ENCODE data around the gene ZNF136.

ZNF136 gene

DNA sequence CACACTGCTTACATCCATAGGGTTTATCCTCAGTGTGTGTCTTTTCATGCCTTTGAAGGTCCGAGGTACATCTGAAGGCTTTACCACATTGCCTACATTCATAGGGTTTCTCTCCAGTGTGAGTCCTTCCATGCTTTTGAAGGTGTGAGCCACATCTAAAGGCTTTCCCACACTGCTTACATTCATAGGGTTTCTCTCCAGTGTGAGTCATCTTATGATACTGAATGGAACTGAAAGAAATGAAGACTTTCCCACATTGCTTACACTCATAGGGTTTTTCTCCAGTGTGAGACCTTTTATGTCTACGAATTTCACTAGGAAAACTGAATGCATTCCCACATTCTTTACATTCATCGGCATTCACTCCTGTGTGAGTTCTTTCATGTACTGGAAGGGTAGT lies 29.8 kb upstream of the ZNF136 start:
- Histone ChIP-seq H3K4me1 (no peaks in the 10 kb centered on the region), H2AFZ (no peak overlapping the region), H3K4me3 (ENCODE audit: low read depth, low read length) (no peak overlapping the region), H3K36me3 (ENCODE audit: control insufficient read depth, insufficient read depth, low read length) (peaks cover 5% of the 10 kb centered on the region), H3K79me2 (no peaks in the 10 kb centered on the region), H3K9ac (no peak overlapping the region), H3K4me2 (ENCODE audit: low read length) (no peak overlapping the region), H3K27ac (no peak overlapping the region), H3K9me3 (ENCODE audit: control insufficient read depth, low read length) (no peaks in the 10 kb centered on the region), H3K27me3 (ENCODE audit: control insufficient read depth, insufficient read depth, low read length) (no peaks in the 10 kb centered on the region)
- TF ChIP-seq, protein P1, sequence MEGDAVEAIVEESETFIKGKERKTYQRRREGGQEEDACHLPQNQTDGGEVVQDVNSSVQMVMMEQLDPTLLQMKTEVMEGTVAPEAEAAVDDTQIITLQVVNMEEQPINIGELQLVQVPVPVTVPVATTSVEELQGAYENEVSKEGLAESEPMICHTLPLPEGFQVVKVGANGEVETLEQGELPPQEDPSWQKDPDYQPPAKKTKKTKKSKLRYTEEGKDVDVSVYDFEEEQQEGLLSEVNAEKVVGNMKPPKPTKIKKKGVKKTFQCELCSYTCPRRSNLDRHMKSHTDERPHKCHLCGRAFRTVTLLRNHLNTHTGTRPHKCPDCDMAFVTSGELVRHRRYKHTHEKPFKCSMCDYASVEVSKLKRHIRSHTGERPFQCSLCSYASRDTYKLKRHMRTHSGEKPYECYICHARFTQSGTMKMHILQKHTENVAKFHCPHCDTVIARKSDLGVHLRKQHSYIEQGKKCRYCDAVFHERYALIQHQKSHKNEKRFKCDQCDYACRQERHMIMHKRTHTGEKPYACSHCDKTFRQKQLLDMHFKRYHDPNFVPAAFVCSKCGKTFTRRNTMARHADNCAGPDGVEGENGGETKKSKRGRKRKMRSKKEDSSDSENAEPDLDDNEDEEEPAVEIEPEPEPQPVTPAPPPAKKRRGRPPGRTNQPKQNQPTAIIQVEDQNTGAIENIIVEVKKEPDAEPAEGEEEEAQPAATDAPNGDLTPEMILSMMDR (IDR thresholded peaks at IDR 0.05), result no peak

DNA sequence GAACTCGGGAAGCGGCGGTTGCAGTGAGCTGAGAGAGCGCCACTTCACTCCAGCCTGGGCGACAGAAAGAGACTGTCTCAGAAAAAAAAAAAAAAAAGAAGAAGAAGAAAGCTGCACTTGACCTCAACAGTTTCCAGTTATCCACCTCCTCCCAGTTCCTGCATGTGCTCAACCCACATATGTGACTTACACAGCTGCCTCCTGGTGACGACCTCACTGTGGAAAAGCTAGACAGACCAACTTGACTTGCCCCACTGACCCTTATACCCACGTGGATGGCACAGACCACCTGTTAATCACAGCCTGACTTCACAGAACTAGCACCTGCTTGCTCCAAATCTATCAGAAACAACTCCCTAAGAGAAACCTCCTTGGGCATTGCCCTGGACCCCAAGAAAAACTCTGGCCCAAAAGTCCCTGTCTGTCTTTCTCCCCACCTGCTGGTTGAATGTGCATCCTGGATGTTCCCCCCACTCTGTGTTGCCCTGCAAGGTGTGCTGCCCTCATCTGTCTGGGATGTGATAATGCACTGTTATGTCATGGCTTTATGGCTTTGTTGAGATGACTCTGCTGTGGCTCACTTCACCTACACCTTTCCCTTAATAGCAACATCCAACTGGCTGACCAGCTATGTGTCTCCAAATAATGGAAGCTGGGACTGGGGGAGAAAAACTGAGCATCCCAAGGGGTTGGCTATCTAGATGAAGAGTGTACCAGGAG lies 25.5 kb upstream of the ZNF136 start:
- H3K27ac ChIP-seq, result no peak overlapping the region
- TF ChIP-seq, protein P1 (IDR thresholded peaks at IDR 0.05), result peak; percentile 18
- H3K36me3 ChIP-seq (ENCODE audit: control insufficient read depth, insufficient read depth, low read length), result peaks cover 5% of the 10 kb centered on the region
- no peaks in the 10 kb centered on the region for H3K9me3 ChIP-seq (ENCODE audit: control insufficient read depth, low read length)
- H3K27me3 ChIP-seq (ENCODE audit: control insufficient read depth, insufficient read depth, low read length), result no peaks in the 10 kb centered on the region
- no peak overlapping the region for H3K9ac ChIP-seq
- no peaks in the 10 kb centered on the region for H3K79me2 ChIP-seq
- H3K4me2 ChIP-seq (ENCODE audit: low read length), result no peak overlapping the region
- H2AFZ ChIP-seq, result no peak overlapping the region
- H3K4me1 ChIP-seq, result peaks cover 5% of the 10 kb centered on the region
- no peak overlapping the region for H3K4me3 ChIP-seq (ENCODE audit: low read depth, low read length)

DNA sequence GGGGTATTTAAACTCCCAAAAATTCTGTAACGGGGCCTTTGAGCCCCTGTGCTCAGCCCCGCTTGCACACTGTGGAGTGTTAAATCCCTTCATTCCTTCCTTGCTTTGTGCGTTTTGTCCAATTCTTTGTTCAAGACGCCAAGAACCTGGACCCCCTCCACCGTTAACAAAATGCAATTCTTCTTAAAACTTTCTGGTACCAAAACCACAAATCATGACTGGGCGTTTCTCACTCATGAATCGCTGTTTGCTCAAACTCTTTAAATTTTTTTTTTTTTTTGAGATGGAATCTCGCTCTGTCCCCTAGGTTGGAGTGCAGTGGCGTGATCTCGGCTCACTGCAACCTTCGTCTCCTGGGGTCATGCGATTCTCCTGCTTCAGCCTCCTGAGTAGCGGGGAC lies 23.6 kb upstream of the ZNF136 start:
- Histone ChIP-seq H3K36me3 (ENCODE audit: control insufficient read depth, insufficient read depth, low read length) (no peaks in the 10 kb centered on the region), H3K79me2 (no peaks in the 10 kb centered on the region), H3K27ac (no peak overlapping the region), H3K4me1 (peaks cover 5% of the 10 kb centered on the region), H3K27me3 (ENCODE audit: control insufficient read depth, insufficient read depth, low read length) (no peaks in the 10 kb centered on the region), H3K9me3 (ENCODE audit: control insufficient read depth, low read length) (no peaks in the 10 kb centered on the region), H3K4me2 (ENCODE audit: low read length) (peak overlapping the region; percentile 77), H3K4me3 (ENCODE audit: low read depth, low read length) (peak overlapping the region; percentile 96), H2AFZ (peak overlapping the region; percentile 93), H3K9ac (no peak overlapping the region)
- TF ChIP-seq, protein P1 (IDR thresholded peaks at IDR 0.05), result no peak

DNA sequence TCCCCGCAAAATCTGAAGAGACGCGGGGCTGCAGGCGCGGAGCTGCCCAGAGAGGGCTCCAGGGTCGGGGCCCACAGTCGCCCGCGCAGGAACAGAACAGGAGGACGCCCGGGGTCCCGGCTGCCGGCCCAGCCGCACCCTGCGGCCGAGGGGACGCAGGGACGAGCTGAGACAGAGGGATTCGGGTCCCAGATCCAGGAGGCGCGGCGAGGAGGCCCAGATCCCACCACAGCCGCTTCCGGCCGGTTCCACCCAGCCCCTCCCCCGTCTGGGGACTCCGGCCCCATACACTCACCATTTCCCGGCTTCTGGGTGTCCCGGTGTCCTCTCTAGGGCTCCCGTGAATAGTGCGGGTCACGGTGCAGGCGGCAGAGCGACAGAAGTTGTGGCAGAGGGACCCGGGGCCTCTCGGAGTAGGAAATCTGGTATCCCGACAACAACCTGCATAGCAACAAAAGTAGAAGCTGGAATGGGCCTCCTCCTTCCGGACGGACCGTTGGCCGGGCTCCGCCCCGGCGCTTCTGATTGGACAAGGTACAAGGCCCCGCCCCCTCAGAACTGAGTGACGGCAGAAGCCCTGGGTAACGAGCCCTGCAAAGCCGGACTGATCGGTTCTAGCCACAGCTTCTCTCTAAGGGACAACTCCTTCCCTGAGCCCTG lies 22.9 kb upstream of the ZNF136 start, which contains the start of gene ZNF20:
TSS of gene ZNF20 (minus strand) at position 466 of the 660 bp plus-strand sequence. CDS start at position 298, 168 bp downstream.
- TF ChIP-seq, protein P1 (IDR thresholded peaks at IDR 0.05), result no peak

More for the DNA sequence above, 22.9 kb upstream of the ZNF136 start, which contains the start of gene ZNF20:
- Histone ChIP-seq H3K36me3 (ENCODE audit: control insufficient read depth, insufficient read depth, low read length) (no peaks in the 10 kb centered on the region), H3K4me3 (ENCODE audit: low read depth, low read length) (peak within 1 kb of the TSS; percentile 96), H2AFZ (peak within 1 kb of the TSS; percentile 93), H3K4me2 (ENCODE audit: low read length) (peak within 1 kb of the TSS; percentile 77), H3K27me3 (ENCODE audit: control insufficient read depth, insufficient read depth, low read length) (no peaks in the 10 kb centered on the region), H3K79me2 (no peaks in the 10 kb centered on the region), H3K9ac (peak within 1 kb of the TSS; percentile 56), H3K27ac (peak within 1 kb of the TSS; percentile 80), H3K4me1 (peaks cover 5% of the 10 kb centered on the region), H3K9me3 (ENCODE audit: control insufficient read depth, low read length) (no peaks in the 10 kb centered on the region)
